GM19240 (cell line): ENCODE results near the gene SLC25A39.
"Not testable (repeated sequence)": the region's sequence is repeated elsewhere in the genome, so short reads cannot be mapped to it uniquely, and the experiment has no call there.

Source experiments
- DNase-seq: peaks from one replicate; pipeline ENCODE4 v3.0.0; 2011; ENCODE audit warnings: low spot score; ENCODE audit not compliant: insufficient read length

Gene SLC25A39

DNA sequence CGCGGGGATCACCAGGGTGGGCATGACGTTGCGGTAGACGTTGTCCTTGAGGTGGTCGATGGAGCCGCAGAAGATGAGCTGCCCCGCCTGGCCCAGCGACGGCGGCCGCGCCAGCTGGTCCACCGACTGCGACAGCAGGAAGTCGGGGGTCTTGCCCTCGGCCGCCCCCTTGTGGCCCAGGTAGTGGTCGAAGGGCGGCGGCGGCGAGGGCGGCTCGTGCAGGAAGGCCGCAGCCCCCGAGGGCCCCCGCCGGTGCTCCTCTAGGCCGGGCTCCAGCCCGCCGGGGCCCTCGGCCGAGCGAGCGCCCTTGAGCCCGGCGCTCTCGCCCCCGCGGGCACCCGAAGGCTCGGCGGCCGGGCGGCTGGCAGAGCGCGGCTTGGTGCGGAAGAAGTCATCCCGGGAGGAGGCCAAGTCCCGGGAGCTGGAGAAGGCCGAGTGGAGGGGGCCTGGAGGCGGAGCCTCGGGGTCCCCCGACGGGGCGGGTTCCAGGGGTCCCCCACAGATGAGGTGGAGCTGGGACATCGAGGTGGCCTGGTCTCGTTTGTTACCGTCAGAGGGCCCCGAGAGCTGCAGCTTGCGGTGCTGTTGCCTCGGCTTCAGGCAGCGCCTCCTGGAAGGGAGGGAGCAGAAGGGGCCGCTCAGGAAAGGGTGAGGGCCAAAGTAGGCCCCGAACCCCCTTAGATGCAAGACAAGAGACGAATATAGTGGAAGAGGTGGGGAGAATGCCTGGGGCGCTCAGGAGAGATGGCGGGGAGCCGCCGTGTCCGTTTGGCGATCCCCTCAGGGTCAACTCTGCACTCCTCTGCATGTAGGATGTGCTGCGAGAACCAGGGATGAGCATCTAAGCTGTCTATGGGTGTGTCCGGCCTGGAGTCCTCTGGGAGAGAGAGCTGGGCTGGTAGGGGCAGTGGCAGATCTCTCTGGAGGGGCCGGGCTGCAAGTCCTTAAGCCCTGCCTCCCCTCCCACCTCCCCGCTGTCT, 30.2 kb upstream of the SLC25A39 start:
- peak; percentile 51 for DNase-seq

GRCh38 chr17:44353672-44354331, 29.2 kb upstream of the SLC25A39 start:
- DNase-seq = peak; percentile 8

- no peak for DNase-seq
Observed at GRCh38 chr17:44352828-44353671, 28.4 kb upstream of the SLC25A39 start.

- DNase-seq = no peak
Observed at GRCh38 chr17:44351961-44352827, 27.6 kb upstream of the SLC25A39 start.

DNA sequence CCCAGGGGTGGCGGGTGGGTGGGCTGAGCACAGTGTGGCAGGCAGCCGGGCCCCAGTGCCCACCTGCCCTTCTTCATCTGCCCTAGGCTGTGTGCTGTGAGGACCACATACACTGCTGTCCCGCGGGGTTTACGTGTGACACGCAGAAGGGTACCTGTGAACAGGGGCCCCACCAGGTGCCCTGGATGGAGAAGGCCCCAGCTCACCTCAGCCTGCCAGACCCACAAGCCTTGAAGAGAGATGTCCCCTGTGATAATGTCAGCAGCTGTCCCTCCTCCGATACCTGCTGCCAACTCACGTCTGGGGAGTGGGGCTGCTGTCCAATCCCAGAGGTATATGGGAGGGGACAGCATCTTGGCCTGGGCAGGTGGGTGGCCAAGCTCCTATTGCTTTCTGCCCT, 26.8 kb upstream of the SLC25A39 start:
- DNase-seq = no peak

- peak; percentile 93 for DNase-seq
Observed at GRCh38 chr17:44350733-44351226, 26.2 kb upstream of the SLC25A39 start.

DNA sequence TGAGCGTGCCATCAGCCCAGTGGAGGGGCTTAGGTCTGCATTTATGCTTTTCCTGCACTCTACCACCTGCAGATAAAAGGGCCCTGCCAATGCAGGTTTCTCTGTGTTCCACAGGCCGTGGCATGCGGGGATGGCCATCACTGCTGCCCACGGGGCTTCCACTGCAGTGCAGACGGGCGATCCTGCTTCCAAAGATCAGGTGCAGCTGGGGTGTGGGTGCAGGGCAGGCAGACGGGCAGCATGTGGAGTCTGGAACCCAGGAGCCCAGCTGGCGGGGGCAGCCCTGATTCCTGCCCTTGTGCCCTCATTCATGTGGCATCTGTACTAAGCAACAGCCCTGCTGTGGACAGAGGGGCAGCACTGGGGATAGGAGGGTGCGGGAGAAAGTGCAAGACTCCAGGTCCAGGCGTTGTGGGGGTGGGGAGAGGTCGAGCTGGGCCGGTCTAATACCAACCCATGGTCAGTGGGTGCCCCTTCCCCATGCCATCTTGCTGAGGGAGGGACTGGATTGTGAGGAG, 25.0 kb upstream of the SLC25A39 start:
- no peak for DNase-seq

DNA sequence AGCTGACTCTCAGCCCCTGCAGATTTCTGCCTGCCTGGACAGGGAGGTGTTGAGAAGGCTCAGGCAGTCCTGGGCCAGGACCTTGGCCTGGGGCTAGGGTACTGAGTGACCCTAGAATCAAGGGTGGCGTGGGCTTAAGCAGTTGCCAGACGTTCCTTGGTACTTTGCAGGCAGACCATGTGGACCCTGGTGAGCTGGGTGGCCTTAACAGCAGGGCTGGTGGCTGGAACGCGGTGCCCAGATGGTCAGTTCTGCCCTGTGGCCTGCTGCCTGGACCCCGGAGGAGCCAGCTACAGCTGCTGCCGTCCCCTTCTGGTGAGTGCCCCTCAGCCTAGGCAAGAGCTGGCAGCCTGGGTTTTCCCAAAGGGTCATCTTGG, 24.4 kb upstream of the SLC25A39 start:
- DNase-seq = no peak

DNA sequence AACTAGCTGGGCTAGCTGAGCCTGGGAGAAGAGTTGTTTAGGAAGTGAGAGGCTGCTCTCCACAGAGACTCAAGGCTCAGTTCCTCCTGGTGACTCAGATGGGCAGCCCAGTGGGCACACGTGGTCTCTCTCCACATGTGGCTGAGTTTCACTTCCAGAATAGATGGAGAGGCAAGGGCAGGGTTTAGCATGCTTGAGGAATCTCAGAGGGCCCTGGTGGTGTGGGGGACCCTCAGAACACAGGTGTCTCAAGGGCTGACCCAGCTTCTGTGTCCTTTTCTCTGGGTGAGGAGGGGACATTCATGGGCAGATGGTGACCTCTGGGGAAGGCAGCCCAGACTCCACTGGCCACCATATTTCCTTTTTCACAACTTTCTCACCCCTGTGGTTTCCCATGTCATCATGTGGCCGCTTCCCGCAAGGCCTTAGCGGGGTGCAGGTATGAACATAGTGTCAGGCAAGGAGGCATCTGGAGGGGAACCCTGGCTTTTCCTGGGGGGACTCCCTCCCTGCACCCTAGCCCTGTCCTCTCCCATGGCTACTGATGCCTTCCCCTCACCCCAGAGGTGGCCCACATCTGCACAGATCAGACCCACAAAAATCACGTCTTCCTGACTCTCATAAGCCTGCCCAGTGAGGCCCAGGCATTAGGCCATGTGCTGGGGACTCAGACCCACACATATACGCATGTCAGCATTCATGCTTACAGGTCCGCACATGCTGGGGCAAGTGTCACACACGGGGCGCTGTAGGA, 23.8 kb upstream of the SLC25A39 start:
- DNase-seq = peak; percentile 74

- DNase-seq = not testable (repeated sequence)
Observed at GRCh38 chr17:44347206-44348055, 22.8 kb upstream of the SLC25A39 start.

DNA sequence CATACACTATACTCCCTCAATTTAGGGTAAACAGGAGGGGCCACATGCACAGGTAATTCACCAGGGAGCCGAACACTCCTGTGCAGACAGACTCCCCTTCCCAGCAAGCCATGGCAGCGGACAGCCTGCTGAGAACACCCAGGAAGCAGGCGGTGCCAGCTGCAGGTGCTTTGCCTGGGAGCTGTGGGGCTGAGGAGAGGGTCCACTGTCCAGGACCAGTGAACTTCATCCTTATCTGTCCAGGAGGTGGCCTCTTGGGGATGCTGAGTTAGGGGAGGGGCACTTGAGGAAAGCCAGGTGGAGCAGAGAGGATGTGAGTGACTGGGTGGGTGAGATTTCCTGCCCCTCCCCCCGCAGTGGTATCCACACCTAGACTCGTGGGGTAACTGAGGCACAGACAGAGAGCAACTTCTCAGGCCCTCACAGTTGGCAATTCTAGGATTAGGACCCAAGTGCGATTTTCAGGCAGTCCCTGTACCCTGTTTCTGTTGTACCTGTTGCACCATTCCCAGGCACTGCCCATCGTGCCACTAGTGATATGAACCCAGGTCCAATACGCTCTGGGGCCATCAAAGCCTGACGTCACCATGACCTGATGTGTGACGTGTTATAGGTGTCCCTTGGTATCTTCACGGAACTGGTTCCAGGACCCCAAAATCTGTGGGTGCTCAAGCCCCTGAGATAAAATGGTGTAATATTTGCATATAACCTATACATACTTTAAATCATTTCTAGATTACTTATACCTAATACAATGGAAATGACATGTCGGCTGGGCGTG, 21.6 kb upstream of the SLC25A39 start:
- no peak for DNase-seq

GRCh38 chr17:44345454-44346026, 20.9 kb upstream of the SLC25A39 start:
- no peak for DNase-seq

- DNase-seq = peak; percentile 87
Observed at GRCh38 chr17:44344939-44345453, 20.4 kb upstream of the SLC25A39 start, which contains the start of gene GRN. Gene GRN, plus strand, starts transcription at chr17:44345302. Its CDS starts 3,863 bp downstream, at chr17:44349165.

GRCh38 chr17:44343510-44344209, 19.0 kb upstream of the SLC25A39 start:
- DNase-seq = no peak

GRCh38 chr17:44340553-44340952, 15.9 kb upstream of the SLC25A39 start:
- DNase-seq = not testable (repeated sequence)

GRCh38 chr17:44338702-44339101, 14.1 kb upstream of the SLC25A39 start:
- no peak for DNase-seq
